SKM-1 (cell line): ENCODE data around the gene IDUA.

Source experiments
- DNase-seq: peaks from one replicate; lab custom pipeline; 2025; ENCODE audit not compliant: unreplicated experiment; lab: John Stamatoyannopoulos, UW

Gene IDUA

DNA sequence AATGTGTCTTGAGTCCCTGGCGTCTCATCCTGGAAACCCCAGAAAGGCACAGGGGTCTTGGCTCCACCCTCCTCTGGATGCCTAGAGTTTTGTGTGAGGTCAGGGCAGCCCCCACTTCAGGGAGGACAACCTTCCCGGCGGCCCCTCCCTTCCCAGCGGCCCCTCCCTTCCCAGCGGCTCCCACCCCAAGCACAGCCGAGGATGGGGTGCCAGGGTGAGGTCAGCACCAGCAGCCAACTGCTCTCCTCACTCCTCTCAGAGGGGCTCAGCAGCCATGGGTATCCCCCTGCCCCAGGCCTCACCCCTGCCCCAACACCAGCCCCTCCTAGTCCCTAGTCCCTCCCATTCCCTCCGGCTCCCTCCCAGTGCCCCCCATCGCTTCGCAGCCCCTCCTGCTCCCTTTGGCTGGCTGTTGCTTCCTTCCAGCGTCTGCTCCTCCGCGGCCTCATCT, 30.9 kb upstream of the IDUA start:
- no peak for DNase-seq

DNA sequence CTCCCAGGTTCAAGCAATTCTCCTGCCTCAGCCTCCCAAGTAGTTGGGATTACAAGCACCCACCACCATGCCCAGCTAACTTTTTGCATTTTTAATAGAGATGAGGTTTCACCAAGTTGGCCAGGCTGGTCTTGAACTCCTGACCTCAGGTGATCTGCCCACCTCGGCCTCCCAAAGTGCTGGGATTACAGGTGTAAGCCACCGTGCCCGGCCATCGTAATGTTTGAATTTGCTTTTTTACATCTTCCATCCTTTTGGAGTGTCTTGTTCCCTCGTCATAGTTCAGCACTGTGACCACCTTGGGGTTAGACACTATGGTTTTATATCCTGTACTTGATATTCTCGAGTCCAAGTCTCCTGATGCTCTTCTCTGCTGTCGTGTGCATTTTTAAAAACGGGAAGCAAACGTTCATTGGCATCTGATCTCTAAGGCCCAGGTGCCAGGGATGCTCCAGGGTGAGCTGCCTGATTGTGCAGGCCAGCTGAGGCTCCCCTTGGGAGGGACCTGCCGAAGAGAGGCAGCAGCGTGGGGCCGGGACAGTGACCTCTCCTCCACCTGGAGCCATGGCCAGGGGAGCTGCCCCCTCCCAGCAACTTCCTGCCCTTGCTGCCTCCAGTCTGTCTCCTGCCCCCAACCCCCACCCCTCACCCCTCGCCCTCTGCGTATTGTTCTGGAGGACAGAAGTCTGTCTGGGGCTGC, 30.2 kb upstream of the IDUA start:
- no peak for DNase-seq

DNA sequence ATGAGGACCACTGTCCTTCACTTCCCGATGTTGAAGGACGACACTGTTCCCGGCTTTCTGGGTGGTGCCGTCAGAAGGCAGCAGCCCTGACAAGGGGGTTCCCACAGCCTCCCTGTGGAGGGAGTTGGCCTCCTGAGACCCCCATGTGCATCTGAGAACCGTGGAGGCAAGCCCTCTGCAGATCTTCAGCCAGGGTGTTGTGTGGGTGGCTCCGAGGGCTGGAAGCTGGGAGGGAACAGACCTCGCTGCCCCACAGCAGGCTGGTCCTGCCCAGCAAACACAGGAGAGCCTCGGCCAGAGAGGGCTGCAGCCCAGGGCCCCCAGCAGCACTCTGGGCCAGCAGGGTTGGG, 29.6 kb upstream of the IDUA start:
- no peak for DNase-seq

DNA sequence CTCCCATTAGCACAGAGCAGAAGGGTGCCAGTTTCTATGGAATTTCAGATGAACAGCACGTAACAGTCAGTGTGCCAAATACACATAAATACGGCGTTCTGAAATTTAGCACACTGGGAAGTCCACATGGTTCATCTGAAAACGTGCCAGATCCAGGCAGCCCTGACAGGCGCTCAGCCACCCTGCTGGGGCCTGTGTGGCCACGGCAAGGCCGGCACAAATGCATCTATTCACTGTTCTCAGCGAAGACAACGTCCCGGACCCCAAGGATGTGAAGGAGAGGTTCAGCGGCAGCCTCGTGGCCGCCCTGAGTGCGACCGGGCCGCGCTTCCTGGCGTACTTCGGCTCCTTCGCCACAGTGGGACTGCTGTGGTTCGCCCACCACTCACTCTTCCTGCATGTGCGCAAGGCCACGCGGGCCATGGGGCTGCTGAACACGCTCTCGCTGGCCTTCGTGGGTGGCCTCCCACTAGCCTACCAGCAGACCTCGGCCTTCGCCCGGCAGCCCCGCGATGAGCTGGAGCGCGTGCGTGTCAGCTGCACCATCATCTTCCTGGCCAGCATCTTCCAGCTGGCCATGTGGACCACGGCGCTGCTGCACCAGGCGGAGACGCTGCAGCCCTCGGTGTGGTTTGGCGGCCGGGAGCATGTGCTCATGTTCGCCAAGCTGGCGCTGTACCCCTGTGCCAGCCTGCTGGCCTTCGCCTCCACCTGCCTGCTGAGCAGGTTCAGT, 29.1 kb upstream of the IDUA start:
- DNase-seq: no peak

- DNase-seq: no peak
These were observed 28.6 kb upstream of the IDUA start for GRCh38 chr4:958314-958665.

DNA sequence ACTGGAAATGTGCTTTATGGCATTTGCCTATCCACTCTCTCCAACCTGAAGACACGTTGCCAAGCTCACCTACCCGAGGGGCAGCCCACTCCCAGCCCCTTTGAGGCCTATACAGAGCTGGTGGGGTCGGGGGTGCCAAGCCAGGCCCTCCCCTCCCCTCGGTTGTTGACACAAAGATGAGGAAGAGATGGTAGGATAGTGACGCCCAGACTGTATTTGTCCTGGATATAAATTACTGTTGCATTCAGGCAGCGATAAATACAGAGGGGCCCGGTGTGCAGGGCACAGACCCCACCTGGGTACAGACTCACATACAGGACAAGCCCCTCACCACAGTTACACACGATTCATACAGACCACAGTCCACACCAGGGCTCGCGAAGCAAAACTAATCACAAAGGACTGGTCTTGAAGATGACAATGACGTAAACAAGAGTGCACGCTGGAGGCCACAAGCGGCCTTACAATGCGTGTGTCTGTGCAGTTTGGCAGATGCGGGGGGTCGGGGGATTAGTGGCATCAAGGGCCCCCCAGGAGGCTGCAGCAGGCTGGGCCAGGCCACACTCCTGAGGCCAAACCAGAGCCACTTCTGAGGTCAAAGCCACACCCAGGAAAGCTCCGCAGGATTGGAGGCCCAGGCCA, 28.0 kb upstream of the IDUA start:
- no peak for DNase-seq

DNA sequence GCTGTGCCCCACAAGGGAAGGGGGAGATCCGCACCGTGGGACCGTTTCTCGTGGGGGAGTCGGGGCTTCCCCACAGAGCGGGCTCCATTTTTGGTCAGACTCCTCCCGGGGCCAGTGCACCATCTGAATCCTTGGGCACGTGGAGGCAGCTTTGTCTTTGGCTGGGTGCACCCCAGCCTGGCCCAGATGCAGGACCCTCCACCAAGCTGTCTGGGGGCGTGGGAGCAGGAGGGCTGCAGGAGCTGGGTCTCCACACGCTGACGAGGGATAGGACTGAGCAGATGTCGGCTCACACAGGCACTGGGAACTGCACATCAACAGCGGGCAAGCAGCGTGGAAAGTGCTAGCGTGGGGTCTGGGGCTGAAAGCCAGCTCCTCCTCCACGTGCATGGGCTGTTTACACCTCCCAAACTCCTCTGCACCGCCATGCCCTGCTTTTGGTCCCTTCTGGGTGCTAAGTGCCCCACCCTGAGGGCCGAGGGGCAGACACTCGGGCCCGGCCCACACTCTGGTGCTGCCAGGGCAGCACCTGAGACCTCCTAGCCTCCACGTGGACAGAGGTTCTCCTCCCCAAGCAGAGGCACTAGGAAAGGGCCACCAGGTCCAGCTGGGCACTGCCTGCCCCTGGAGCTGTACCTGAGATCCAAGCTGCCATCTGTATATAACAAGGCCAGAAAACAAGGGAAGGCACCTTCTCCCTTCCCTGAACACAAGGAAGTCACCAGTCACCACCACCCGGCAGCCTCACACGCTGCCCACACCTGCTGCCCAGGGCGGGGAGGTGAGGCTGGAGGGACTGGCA, 27.3 kb upstream of the IDUA start:
- DNase-seq: no peak

GRCh38 chr4:960140-960635, 26.7 kb upstream of the IDUA start:
- no peak for DNase-seq

- no peak for DNase-seq
These were observed 26.1 kb upstream of the IDUA start for GRCh38 chr4:960636-961350.

DNA sequence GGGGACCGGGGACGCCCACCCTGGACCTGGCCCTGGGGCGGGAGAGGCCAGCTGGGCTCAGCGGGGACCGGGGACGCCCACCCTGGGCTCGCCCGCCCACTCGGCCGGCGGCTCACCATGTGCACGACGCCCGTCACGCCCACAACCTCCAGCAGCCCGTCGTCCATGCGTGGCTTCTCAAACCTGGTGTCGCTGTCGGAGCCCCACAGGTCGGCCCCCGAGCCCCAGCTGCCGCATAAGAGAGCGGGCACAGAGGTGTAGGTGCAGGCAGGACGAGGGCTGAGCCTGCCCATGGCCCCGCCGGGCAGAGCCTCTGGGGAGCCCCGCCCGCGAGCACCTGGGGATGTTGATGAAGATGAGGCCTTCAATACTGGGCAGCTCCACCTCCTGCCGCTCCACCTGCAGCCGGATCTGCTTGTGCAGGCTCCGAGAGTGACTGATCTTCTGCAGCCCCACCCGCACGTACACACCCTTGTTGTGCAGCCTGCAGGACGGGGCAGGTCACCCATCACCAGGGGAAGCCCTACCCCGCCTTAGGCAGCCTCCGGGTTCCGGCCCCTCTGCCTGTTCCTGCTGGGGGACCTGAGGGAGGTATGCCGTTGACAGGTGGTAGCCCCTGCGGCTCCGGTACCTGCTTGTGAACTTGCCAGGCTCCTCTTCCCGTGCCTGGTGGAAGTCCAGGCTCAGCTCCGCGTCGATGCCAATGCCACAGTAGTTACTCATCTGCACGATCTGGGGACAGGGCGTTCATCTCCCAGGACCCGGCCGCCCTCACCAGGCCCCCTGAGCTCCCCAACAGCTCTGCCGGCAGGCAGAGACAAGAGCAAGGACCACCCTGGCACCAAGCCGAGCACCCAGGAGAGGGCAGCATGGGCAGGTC, 25.3 kb upstream of the IDUA start:
- DNase-seq: no peak

DNA sequence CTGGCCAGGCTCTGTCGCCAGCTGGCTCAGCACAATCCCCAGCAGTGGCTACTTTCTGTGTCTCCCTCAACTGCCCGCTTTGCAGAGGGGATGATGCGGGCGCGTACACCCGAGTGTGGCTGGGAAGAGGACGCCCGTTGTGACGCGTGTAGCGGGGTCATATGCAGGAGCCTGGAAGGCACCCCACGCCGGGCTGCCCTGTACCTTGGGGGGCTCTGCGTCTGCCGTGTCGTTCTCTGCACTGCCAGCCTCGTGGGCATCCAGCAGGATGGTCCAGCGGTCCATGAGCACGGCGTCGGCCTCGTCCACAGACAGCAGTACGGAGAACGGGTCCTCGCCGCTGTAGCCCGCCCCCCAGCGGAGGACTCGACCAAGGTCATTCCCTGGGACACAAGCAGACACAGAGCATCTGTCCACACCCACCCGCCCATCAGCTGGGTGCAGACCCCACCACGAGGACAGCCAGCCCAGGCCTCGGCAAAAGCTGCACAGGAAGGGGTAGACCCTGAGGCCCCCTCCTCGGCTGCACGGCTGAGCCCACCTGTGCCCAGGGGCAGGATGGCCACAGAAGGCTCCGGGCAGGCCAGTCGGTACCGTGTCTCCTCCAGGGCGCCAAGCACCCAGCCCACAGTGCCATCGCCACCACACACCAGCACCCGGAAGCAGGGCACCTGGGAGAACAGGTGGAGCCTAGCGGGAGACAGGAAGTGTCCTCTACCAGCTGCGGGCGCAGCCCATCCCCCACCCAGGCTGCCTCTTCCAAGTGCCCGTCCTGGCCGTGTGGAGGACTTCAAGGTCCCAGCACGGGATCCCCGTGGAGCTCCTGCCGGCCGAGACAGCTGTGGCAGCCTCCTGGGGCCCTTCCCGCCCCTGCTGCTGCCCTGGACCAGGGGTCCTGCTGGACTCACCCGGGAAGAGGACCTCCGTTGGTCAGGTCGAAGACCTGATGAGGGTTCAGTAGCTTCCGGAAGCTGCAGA, 24.3 kb upstream of the IDUA start:
- DNase-seq: no peak

- no peak for DNase-seq
These were observed 23.3 kb upstream of the IDUA start for GRCh38 chr4:963276-964225.

DNA sequence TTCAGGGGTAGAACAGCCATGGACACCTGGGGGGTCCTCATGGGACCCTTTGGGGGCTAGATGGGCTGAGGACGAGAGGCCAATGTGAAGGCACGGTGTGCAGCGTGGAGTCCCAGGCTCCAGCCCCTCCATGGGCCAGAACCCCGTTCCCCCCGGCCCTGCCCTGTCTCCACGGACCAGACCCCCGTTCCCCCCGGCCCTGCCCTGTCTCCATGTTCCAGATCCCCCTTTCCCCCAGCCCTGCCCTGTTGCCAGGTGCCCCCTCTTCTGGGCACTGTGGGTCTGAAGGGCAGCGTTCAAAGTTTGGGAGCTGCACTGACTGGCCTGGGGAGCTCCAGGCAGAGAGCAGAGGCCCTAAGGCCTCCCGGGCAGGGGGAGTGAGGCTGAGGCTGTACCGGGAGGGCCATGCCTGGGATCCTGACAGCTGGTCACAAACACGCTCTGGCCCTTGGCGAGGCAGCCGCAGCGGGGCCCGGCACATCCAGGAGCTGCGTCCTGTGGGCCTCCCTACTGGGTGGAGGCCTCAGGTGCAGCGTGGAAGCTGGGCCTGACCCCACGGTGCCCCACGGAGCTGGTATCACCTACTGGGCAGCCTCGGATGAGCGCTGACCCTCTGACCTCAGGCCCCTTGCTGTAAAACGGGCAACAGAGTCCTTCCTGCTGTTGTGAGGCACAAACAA, 22.4 kb upstream of the IDUA start:
- no peak for DNase-seq

DNA sequence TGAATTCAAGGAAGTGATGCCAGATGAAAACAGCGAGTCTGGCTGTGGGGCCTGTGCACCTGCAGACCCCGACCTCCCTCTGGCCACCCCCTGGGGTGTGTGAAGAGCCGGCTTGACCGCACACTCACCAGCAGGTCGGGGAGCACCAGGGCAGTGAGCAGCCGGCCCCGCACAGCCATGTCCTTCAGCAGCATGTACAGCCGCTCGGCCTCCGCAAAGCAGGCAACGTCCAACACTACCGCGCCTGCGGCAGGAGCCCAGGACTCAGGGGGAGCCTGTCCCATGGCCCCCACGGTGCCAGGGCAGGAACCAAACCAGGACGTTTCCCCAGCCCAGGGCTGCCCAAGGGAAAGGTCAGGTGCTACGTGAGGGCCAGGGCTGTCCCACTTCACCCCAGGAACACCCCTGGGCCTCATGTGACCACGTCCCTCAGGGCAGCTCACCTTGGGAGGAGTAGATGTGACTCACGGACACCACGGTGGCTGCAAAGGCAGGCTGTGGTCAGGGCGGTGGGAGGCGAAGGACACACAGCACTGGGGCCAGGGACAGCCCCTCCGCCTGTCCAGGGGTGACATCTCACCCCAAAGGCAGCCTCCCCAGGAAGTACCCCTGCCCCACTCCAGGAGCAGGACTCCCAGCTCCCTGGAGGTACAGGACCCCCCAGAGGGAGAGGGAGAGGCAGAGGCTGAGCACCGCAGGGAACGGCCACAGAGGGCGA, 21.6 kb upstream of the IDUA start:
- DNase-seq: no peak

- no peak for DNase-seq
These were observed 21.1 kb upstream of the IDUA start for GRCh38 chr4:965766-966134.
